GM21360 (cell line): Measurements from ENCODE around the gene GPATCH1.
"Not testable (repeated sequence)": the region's sequence is repeated elsewhere in the genome, so short reads cannot be mapped to it uniquely, and the experiment has no call there.

ENCODE experiments used
- ATAC-seq: cut with Tn5 transposase; IDR thresholded peaks from one replicate; pipeline ENCODE4 v1.9.1; 2021; ENCODE audit warnings: mild to moderate bottlenecking, moderate library complexity; ENCODE audit not compliant: unreplicated experiment

GPATCH1 gene, protein sequence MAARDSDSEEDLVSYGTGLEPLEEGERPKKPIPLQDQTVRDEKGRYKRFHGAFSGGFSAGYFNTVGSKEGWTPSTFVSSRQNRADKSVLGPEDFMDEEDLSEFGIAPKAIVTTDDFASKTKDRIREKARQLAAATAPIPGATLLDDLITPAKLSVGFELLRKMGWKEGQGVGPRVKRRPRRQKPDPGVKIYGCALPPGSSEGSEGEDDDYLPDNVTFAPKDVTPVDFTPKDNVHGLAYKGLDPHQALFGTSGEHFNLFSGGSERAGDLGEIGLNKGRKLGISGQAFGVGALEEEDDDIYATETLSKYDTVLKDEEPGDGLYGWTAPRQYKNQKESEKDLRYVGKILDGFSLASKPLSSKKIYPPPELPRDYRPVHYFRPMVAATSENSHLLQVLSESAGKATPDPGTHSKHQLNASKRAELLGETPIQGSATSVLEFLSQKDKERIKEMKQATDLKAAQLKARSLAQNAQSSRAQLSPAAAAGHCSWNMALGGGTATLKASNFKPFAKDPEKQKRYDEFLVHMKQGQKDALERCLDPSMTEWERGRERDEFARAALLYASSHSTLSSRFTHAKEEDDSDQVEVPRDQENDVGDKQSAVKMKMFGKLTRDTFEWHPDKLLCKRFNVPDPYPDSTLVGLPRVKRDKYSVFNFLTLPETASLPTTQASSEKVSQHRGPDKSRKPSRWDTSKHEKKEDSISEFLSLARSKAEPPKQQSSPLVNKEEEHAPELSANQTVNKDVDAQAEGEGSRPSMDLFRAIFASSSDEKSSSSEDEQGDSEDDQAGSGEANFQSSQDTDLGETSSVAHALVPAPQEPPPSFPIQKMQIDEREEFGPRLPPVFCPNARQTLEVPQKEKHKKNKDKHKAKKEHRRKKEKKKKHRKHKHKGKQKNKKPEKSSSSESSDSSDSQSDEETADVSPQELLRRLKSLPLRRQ

GRCh38 chr19:33080761-33081681 is at the start of gene GPATCH1:
TSS of gene GPATCH1 (plus strand) at chr19:33081181. CDS start at chr19:33081194, 13 bp downstream.
- ATAC-seq: peak; percentile 73

DNA sequence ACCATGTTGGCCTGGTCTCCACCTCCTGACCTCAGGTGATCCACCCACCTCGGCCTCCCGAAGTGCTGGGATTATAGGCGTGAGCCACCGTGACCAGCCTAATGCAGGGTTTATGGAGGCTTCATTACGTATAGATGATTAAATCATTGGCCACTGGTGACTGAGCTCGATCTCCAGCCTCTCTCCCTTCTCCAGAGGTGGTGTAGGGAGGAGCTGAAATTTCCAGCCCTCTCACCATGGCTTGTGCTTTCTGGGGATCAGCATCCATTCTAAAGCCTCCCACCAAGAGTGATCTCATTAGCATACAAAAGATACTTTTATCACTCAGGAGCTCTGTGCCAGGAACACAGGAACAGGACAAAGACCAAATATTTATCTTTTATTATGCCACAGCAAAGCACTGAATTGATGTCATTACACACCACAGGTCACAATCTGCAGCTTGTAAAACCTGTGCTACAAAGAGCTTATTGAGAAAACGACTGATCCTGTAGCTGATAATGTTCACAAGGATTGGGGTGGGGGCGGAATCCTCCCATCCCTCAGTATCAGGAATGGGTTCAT is 48.7 kb upstream of the GPATCH1 start:
- no peak for ATAC-seq

- no peak for ATAC-seq
Measured at GRCh38 chr19:33035461-33035860, 45.5 kb upstream of the GPATCH1 start.

- ATAC-seq: not testable (repeated sequence)
Measured at GRCh38 chr19:33036370-33037167, 44.4 kb upstream of the GPATCH1 start.

DNA sequence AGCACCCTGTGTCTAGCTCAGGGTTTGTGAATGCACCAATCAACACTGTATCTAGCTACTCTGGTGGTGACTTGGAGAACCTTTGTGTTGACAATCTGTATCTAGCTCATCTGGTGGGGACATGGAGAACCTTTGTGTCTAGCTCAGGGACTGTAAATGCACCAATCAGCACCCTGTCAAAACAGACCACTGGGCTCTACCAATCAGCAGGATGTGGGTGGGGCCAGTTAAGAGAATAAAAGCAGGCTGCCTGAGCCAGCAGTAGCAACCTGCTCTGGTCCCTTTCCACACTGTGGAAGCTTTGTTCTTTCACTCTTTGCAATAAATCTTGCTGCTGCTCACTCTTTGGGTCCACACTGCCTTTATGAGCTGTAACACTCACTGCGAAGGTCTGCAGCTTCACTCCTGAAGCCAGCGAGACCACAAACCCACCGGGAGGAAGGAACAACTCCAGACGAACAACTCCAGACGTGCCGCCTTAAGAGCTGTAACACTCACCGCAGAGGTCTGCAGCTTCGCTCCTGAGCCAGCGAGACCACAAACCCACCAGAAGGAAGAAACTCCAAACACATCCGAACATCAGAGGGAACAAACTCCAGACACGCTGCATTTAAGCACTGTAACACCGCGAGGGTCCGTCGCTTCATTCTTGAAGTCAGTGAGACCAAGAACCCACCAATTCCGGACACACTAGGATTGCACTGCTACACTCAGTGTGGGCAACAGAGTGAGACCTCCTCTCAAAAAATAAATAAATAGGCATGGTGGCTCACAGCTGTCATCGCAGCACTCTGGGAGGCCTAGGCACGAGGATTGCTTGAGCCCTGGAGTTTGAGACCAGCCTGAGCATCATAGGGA is 43.6 kb upstream of the GPATCH1 start:
- not testable (repeated sequence) for ATAC-seq

DNA sequence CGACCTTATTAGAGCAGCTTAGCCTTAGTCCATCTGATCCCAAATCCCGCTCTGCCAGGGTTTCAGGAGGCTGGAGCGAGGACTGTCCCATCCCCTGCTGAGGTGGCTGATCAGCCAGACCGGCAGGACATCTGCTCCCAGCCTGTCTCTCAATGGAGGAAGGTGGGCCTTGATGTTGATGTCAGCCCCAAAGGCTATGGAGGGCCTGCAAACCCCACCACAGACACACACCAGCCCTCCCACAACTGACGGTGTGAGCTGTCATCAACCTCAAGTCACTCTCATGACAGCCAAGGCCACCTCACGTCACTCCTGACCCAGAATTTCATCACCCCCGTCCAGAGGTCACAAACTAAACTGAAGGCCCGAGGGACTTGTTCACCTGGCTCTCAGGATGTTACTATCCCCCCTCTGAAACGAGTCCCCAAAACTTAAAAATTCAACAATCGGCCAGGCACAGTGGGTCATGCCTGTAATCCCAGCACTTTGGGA is 41.8 kb upstream of the GPATCH1 start:
- no peak for ATAC-seq

- ATAC-seq: no peak
Measured at GRCh38 chr19:33039815-33040214, 41.2 kb upstream of the GPATCH1 start.

DNA sequence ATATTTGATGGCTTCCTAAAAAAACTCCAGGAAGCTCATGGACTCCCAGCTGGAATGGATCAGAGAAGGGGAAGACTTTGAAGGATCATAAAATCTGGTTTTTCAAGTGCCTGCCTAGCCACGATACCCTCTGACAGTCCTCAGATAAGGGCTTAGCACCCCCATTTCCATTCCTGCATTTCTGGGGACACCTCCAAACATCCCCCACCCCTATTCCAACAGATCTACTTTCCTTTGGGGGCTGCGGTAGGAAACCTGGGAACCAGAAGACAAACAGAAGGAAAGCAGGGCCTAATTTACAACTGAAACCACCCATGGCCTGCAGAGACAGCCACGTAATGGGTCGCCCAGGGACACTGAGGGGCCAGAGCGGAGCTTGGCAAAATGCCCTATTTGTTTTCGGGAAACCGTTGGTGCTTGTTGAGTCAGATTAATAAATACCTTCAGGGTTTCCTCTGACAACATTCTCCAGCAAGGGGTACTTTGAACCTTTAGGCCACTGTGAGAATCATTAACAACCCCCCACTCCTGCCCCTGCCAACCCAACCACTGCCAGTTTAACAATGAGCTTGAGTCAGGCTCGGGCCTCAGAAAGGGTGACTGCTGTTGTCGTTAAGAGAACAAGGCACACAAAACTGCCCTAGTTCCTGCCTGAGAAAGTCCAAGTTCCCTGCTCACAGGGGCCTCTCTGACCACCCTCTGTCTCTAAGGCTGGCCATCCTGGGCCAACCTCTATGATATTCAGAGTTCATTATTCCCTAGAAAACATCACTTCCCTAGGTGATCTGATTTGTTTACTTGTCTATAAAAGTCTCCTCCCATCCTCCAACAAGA is 39.8 kb upstream of the GPATCH1 start:
- ATAC-seq: no peak

GRCh38 chr19:33041828-33042160 is 39.2 kb upstream of the GPATCH1 start:
- ATAC-seq: not testable (repeated sequence)

GRCh38 chr19:33047422-33047821 is 33.6 kb upstream of the GPATCH1 start:
- ATAC-seq: no peak

- ATAC-seq: no peak
Measured at GRCh38 chr19:33048806-33049676, 31.9 kb upstream of the GPATCH1 start.

DNA sequence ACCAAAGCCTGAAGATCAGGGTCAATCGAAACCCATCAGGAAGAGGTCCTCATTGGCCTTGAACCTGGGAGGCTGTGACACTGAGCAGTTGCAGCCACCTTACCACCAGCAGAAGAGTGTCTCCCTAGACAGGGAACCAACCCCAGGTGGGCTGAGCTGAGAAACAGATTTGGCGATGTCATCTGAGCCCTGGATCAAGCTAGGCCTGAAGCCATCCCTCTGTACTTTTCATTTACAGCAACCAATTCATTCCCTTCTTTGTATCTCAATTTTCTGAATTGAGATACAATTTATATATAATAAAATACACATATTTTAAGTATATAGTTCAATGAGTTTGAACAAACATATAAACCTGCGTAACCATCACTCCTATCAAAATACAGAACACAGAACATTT is 30.9 kb upstream of the GPATCH1 start:
- ATAC-seq: no peak

DNA sequence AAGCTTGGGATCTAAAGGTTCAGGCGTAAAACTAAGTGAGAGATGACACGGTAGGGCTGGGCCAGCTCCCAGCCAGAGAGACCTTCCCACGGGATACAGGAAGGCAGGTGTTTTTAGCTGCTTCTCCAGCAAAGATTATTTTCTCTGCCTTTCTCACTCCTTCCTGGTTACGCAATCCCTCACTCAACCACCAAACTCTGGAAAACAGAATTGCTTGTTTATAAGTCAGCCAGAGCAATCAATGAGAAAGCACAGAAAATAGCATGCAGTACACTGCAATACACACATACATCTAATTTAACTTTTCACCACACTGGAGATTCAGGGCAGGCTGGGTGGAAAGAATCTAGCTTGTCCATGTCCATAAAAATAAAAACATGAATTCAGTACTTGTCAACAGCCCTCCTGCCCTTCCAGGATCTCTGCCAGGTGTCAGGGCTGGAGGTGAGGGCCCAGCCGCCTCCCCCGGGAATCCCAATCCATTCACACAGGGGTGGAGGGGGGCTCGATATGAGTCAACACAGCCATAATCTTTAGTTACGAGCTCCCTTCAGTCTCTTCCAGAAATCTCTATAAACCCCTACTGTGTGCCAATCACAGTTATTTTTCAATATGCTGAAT is 28.5 kb upstream of the GPATCH1 start:
- no peak for ATAC-seq

GRCh38 chr19:33054623-33055022 is 26.4 kb upstream of the GPATCH1 start:
- no peak for ATAC-seq

GRCh38 chr19:33055718-33056117 is 25.3 kb upstream of the GPATCH1 start:
- no peak for ATAC-seq

- ATAC-seq: no peak
Measured at GRCh38 chr19:33060586-33060985, 20.4 kb upstream of the GPATCH1 start.
